H1 (cell line): ENCODE results near the gene TMEM185A. TPM values are rescaled to one million over a fixed set of nuclear protein-coding genes. Genes with fewer than 3 reads are reported as not detected.
"Not testable (repeated sequence)": the region's sequence is repeated elsewhere in the genome, so short reads cannot be mapped to it uniquely, and the experiment has no call there.

ENCODE experiments used
- CTCF ChIA-PET: fragments of 300-600 bp; sonication (Branson Sonifier 250); formaldehyde crosslinking; loops from one replicate; lab custom pipeline; 2021; ENCODE audit not compliant: partially characterized antibody; lab: Charles Lee
- POLR2A ChIA-PET: fragments of 300-600 bp; sonication (Branson Sonifier 250); formaldehyde crosslinking; loops from one replicate; lab custom pipeline; 2021; ENCODE audit warnings: inconsistent platforms; ENCODE audit not compliant: partially characterized antibody; lab: Charles Lee
- DNase-seq, 2 experiments: peaks; one replicate each; pipeline versions ENCODE4 v3.0.0 to v3.0.0-alpha.2; 2010 to 2022; ENCODE audit warnings: low spot score in 2 of 2, low read depth in 1 of 2, mixed read lengths in 1 of 2
- FAIRE-seq: peaks from 2 replicates; lab custom pipeline; 2011; peaks lifted over from hg19 to GRCh38; lab: Jason Lieb, UNC
- H2AFZ ChIP-seq: 2 replicates; pipeline ENCODE4 v1.8.1; 2012; ENCODE audit warnings: low read length, inconsistent platforms
- H2AK5ac ChIP-seq: 2 replicates; pipeline ENCODE4 v1.6.1; 2013; ENCODE audit warnings: low read depth, low read length
- H2BK120ac ChIP-seq: replicated peaks from 2 replicates; pipeline ENCODE3; 2013; ENCODE audit warnings: low read depth, low read length, inconsistent platforms
- H2BK12ac ChIP-seq: 2 replicates; pipeline ENCODE4 v1.6.1; 2013; ENCODE audit warnings: low read depth, low read length
- H2BK15ac ChIP-seq: 2 replicates; pipeline ENCODE4 v1.6.1; 2013; ENCODE audit warnings: low read length
- H2BK20ac ChIP-seq: 2 replicates; pipeline ENCODE4 v1.6.1; 2013; ENCODE audit warnings: low read length
- H2BK5ac ChIP-seq: 2 replicates; pipeline ENCODE4 v1.6.1; 2013; ENCODE audit warnings: low read depth, low read length
- H3K14ac ChIP-seq: 2 replicates; pipeline ENCODE4 v1.6.1; 2013; ENCODE audit warnings: inconsistent platforms; ENCODE audit not compliant: insufficient read length
- H3K18ac ChIP-seq: 2 replicates; pipeline ENCODE4 v1.6.1; 2013; ENCODE audit warnings: low read length; ENCODE audit errors: extremely low read depth
- H3K23ac ChIP-seq: 2 replicates; pipeline ENCODE4 v1.6.1; 2013; ENCODE audit warnings: inconsistent platforms; ENCODE audit not compliant: insufficient read length
- H3K23me2 ChIP-seq: 2 replicates; pipeline ENCODE4 v1.6.1; 2013; ENCODE audit warnings: low read depth, low read length
- H3K27ac ChIP-seq: 2 replicates; pipeline ENCODE4 v1.6.1; 2011; ENCODE audit warnings: low read depth, low read length, inconsistent platforms
- H3K27me3 ChIP-seq, 4 experiments: replicated peaks in 1 of 4; 1 replicate in 1 of 4; 2 replicates in 3 of 4; pipeline versions ENCODE4 v1.6.1 to v1.8.1; 2011 to 2013; ENCODE audit warnings: low read length in 3 of 4, mild to moderate bottlenecking in 3 of 4, inconsistent platforms in 2 of 4, mixed read lengths in 2 of 4, moderate library complexity in 1 of 4; ENCODE audit not compliant: control insufficient read depth in 3 of 4, insufficient read depth in 3 of 4; ENCODE audit errors: extremely low read depth in 1 of 4
- H3K36me3 ChIP-seq, 4 experiments: 2 replicates each; pipeline versions ENCODE4 v1.6.1 to v1.8.1; 2011 to 2013; ENCODE audit warnings: mild to moderate bottlenecking in 4 of 4, low read length in 3 of 4, moderate library complexity in 2 of 4, control low read depth in 1 of 4, inconsistent platforms in 1 of 4; ENCODE audit not compliant: insufficient read depth in 4 of 4, control insufficient read depth in 2 of 4
- H3K4ac ChIP-seq: replicated peaks from 2 replicates; pipeline ENCODE3; 2013; ENCODE audit warnings: low read length, low read depth, mixed read lengths, inconsistent platforms; ENCODE audit not compliant: insufficient read length
- H3K4me1 ChIP-seq, 4 experiments: replicated peaks in 1 of 4; 1 replicate in 1 of 4; 2 replicates in 3 of 4; pipeline versions ENCODE4 v1.6.1 to v1.8.1; 2011 to 2013; ENCODE audit warnings: low read length in 3 of 4, inconsistent platforms in 2 of 4, mixed read lengths in 1 of 4; ENCODE audit not compliant: insufficient read depth in 4 of 4, control insufficient read depth in 3 of 4
- H3K4me2 ChIP-seq, 2 experiments: 2 replicates each; pipeline versions ENCODE4 v1.6.1 to v1.8.1; 2011 to 2013; ENCODE audit warnings: low read depth in 2 of 2, low read length in 2 of 2, control low read depth in 1 of 2, inconsistent platforms in 1 of 2, mild to moderate bottlenecking in 1 of 2; ENCODE audit not compliant: insufficient read depth in 1 of 2
- H3K4me3 ChIP-seq, 4 experiments: fragments of 200-600, 300-600 bp in 1 of 4; sonication (generic), shearing (Covaris generic), sonication (Bioruptor Twin) in 1 of 4; 2 replicates each; pipeline versions ENCODE4 v1.5.1 to v1.8.1; 2011 to 2016; ENCODE audit warnings: low read length in 4 of 4, low read depth in 3 of 4, control low read depth in 2 of 4, inconsistent platforms in 2 of 4, mild to moderate bottlenecking in 2 of 4, mixed read lengths in 1 of 4, moderate library complexity in 1 of 4; ENCODE audit not compliant: insufficient read depth in 2 of 4; ENCODE audit errors: extremely low read depth in 1 of 4
- H3K56ac ChIP-seq: replicated peaks from 2 replicates; pipeline ENCODE3; 2013; ENCODE audit warnings: low read depth, mild to moderate bottlenecking, mixed read lengths, low read length, inconsistent platforms; ENCODE audit not compliant: insufficient read length
- H3K79me1 ChIP-seq: 2 replicates; pipeline ENCODE4 v1.6.1; 2013; ENCODE audit warnings: low read depth, low read length, control low read depth
- H3K79me2 ChIP-seq, 2 experiments: 2 replicates each; pipeline versions ENCODE4 v1.6.1 to v1.8.1; 2012 to 2013; ENCODE audit warnings: low read length in 2 of 2, mild to moderate bottlenecking in 2 of 2, inconsistent platforms in 1 of 2; ENCODE audit not compliant: insufficient read depth in 2 of 2, control insufficient read depth in 1 of 2
- H3K9ac ChIP-seq, 4 experiments: replicated peaks in 1 of 4; 1 replicate in 1 of 4; 2 replicates in 3 of 4; pipeline versions ENCODE4 v1.6.1 to v1.8.1; 2011 to 2013; ENCODE audit warnings: low read depth in 3 of 4, low read length in 3 of 4, control low read depth in 2 of 4, mild to moderate bottlenecking in 2 of 4, moderate library complexity in 2 of 4, inconsistent platforms in 1 of 4; ENCODE audit errors: extremely low read depth in 1 of 4
- H3K9me3 ChIP-seq, 2 experiments: 2 replicates each; pipeline versions ENCODE4 v1.6.1 to v1.8.1; 2012 to 2013; ENCODE audit warnings: mild to moderate bottlenecking in 2 of 2, moderate library complexity in 2 of 2, control low read depth in 1 of 2, inconsistent platforms in 1 of 2, low read depth in 1 of 2, low read length in 1 of 2, mixed read lengths in 1 of 2; ENCODE audit not compliant: insufficient read depth in 2 of 2
- H4K20me1 ChIP-seq, 2 experiments: replicated peaks in 1 of 2; 2 replicates each; pipeline versions ENCODE3 to v1.8.1; 2011 to 2013; ENCODE audit warnings: inconsistent platforms in 2 of 2, low read length in 2 of 2, mild to moderate bottlenecking in 1 of 2; ENCODE audit not compliant: insufficient read depth in 2 of 2, control insufficient read depth in 1 of 2
- H4K5ac ChIP-seq: 2 replicates; pipeline ENCODE4 v1.6.1; 2013; ENCODE audit warnings: low read length, low read depth, mixed read lengths, inconsistent platforms; ENCODE audit not compliant: insufficient read length
- H4K8ac ChIP-seq: 2 replicates; pipeline ENCODE4 v1.8.0; 2013; ENCODE audit warnings: mild to moderate bottlenecking, moderate library complexity, low read length, inconsistent platforms; ENCODE audit not compliant: insufficient read depth; ENCODE audit errors: extremely low read depth
- H4K91ac ChIP-seq: replicated peaks from 2 replicates; pipeline ENCODE3; 2013; ENCODE audit warnings: low read length, mixed read lengths, inconsistent platforms; ENCODE audit not compliant: insufficient read length
- WGBS, 2 experiments: shearing (Covaris generic) in 1 of 2; methylation state at CpG; one replicate each; pipeline versions ENCODE4 v1.1.6 to v1.1.7; 2013 to 2015; ENCODE audit warnings: low lambda C conversion rate in 2 of 2, mixed read lengths in 2 of 2, inconsistent platforms in 1 of 2, low coverage in 1 of 2, missing lambda C conversion rate in 1 of 2; ENCODE audit not compliant: insufficient replicate concordance in 2 of 2, insufficient coverage in 1 of 2, insufficient read length in 1 of 2; ENCODE audit errors: extremely low coverage in 1 of 2, missing lambda C conversion rate in 1 of 2; 5-methylcytosine and 5-hydroxymethylcytosine counted together
- polyA plus RNA-seq, 7 experiments: library from polyadenylated mRNA; depleted of rRNA in 3 of 7; stranded (reverse) in 5 of 7; unstranded in 2 of 7; fragments of >200 nt in 5 of 7; fragments of 200-250 nt in 2 of 7; gene quantifications; 1 replicate in 5 of 7; 2 replicates in 1 of 7; 4 replicates in 1 of 7; pipeline versions ENCODE4 v1.2.1 to v1.2.3, GENCODE V29; 2011 to 2013; ENCODE audit warnings: missing spikeins in 2 of 7, mixed read lengths in 2 of 7
- total RNA-seq: library from RNA; stranded (reverse); fragmentation: NEBNext Ultra II Directional; extraction: Animal tissue kit (Norgen Biotek cat#: 25700); gene quantifications from 2 replicates; pipeline ENCODE4 v1.2.1, GENCODE V29; 2021
- TF ChIP-seq, protein P1 (sequence below), 3 experiments: IDR thresholded peaks; 1 replicate in 2 of 3; 2 replicates in 1 of 3; pipeline versions ENCODE4 v1.5.1 to v1.6.1; 2011; ENCODE audit warnings: low read length in 3 of 3, mild to moderate bottlenecking in 3 of 3, inconsistent platforms in 2 of 3, low read depth in 1 of 3, moderate library complexity in 1 of 3; ENCODE audit not compliant: insufficient read depth in 1 of 3; ENCODE audit errors: control extremely low read depth in 1 of 3

Gene TMEM185A
- total and polyA plus RNA-seq, 2 of the 8 experiments (the other 6 are each of a cell fraction or from before 2014, with no cell fraction given) = 15.0 to 26.5 TPM

DNA sequence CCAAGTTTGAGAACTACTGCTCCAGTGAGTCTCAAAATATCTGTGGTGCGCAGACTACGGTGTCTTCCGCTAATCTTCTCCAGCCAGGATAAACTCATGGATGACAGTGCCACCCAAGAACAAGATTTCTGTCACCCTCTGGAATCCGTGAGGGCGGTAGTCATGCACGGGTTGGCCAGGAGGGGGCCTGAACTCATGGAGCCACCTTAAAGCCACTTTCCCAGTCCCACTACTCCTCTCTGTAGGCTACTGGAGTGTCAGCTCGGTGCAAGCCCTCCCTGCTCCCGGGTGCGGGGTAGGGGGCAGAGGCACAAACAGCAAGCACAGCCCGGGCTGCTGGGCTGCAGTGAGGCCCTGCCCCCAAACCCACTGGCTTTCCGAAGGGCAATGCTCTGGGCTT, 33.0 kb downstream of the TMEM185A start:
- H3K23ac ChIP-seq, H3K56ac ChIP-seq, H3K9me3 ChIP-seq, H2AFZ ChIP-seq, H3K27me3 ChIP-seq, H4K5ac ChIP-seq, H3K14ac ChIP-seq, H3K4me1 ChIP-seq, H2BK15ac ChIP-seq, H2BK12ac ChIP-seq, H3K9ac ChIP-seq, H3K4me2 ChIP-seq, POLR2A ChIA-PET, H3K23me2 ChIP-seq, CTCF ChIA-PET, H3K79me2 ChIP-seq, H3K18ac ChIP-seq, H4K20me1 ChIP-seq, H3K4ac ChIP-seq, H2BK20ac ChIP-seq, H3K36me3 ChIP-seq, H2BK5ac ChIP-seq, H3K4me3 ChIP-seq, H3K27ac ChIP-seq, H3K79me1 ChIP-seq, H2AK5ac ChIP-seq, H4K91ac ChIP-seq, H4K8ac ChIP-seq, H2BK120ac ChIP-seq: not testable (repeated sequence)
- no CpG with 5 or more reads among the region's 11 CpGs for WGBS, 2 experiments
- FAIRE-seq = peak; percentile 92
- TF ChIP-seq, protein P1, sequence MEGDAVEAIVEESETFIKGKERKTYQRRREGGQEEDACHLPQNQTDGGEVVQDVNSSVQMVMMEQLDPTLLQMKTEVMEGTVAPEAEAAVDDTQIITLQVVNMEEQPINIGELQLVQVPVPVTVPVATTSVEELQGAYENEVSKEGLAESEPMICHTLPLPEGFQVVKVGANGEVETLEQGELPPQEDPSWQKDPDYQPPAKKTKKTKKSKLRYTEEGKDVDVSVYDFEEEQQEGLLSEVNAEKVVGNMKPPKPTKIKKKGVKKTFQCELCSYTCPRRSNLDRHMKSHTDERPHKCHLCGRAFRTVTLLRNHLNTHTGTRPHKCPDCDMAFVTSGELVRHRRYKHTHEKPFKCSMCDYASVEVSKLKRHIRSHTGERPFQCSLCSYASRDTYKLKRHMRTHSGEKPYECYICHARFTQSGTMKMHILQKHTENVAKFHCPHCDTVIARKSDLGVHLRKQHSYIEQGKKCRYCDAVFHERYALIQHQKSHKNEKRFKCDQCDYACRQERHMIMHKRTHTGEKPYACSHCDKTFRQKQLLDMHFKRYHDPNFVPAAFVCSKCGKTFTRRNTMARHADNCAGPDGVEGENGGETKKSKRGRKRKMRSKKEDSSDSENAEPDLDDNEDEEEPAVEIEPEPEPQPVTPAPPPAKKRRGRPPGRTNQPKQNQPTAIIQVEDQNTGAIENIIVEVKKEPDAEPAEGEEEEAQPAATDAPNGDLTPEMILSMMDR (IDR thresholded peaks at IDR 0.05; ENCODE audit: control extremely low read depth in 1 of 3, insufficient read depth in 1 of 3, low read depth in 1 of 3, low read length in 3 of 3) = peak in 1 of 3 experiments; percentile 12; a peak in 1 of 4 replicates
- DNase-seq = peak in 1 of 2 experiments; percentile 54
